ENCODE measurements around the gene PML.

Gene PML

DNA sequence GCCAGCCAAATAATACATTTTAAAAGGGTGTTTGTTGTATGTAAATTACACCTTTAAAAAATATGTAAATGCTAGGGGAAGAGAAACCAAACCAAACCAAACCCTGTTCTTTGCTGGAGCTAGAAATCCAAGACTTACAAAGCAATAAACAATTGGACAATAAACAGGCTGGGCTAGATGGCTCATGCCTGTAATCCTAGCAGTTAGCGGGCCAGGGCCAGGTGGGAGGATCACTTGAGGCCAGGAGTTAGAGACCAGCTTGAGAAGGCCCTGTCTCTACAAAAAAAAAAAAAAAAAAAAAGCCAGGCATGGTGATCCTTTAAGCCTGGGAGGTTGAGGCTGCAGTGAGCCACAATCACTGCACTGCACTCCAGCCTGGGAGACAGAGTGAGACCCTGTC is 14.9 kb upstream of the PML start:
- no peak for TF ChIP-seq CTCF (IDR thresholded peaks at IDR 0.05; ENCODE audit: insufficient read depth, low read depth, low read length, missing control alignments)
- H3K4me3 ChIP-seq (ENCODE audit: low read length), result no peak overlapping the region
- no peak for DNase-seq (ENCODE audit: low read depth)

DNA sequence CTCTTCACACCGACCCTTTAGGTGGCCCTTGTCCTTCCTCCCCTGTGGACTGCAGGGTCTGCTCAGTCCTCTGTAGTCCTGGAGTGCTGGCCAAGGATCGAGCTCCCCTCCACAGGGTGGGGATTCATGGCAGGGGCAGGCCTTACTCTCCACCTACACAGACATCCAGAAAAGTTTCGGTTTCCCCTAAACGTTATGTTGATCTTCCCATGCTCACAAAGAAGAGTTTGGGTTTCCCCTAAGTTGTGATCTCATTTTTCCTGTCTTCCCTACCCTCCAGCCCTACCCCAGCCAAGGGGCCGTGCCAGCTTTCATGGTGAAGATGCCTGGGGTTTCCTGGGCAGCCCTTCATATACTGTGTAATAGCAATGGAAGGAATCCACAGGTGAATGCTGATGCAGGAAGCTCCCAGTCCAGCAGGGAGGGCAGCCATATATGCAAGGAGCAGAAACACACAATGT is 12.7 kb upstream of the PML start:
- H3K4me3 ChIP-seq (ENCODE audit: low read length), result no peak overlapping the region
- no peak for TF ChIP-seq CTCF (IDR thresholded peaks at IDR 0.05; ENCODE audit: insufficient read depth, low read depth, low read length, missing control alignments)
- peak; percentile 71 for DNase-seq (ENCODE audit: low read depth)

DNA sequence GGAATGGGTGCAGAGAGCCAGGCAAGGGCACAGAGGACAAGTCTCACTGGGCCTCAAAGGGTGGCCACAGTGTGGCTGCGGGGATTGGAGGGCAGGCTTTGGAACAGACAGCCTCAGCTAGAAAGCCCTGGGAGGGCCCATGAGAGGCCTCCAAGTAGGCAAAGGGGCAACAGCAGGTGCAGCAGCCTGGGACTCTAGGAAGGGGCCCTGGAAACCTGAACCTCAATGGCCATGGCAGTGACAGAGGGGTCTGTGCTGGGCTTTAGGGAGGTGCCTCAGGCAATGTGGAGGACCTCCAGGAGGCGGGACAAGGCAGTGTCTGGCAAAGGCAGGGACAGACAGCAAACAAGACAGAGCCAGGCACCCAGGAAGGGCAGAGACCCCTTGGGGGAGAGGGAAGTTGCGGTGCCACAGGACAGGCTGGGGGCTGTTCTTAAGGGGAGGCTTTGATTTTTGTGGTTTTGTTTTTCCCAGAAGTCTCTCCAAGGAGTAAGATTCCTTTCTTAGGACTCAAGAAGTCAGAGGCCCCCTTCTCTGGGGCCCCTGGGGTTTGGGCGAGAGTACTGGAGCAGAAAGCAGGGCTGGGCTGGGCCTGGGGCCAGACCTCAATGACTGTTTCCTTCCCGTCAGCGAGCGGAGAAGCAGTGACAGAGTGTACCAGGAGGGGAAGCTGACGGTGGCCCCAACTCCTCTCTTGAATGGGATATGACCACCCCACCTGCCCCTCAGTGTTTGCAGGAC is 12.1 kb upstream of the PML start:
- peak; percentile 14 for TF ChIP-seq CTCF (IDR thresholded peaks at IDR 0.05; ENCODE audit: insufficient read depth, low read depth, low read length, missing control alignments)
- H3K4me3 ChIP-seq (ENCODE audit: low read length), result no peak overlapping the region
- peak; percentile 76 for DNase-seq (ENCODE audit: low read depth)

DNA sequence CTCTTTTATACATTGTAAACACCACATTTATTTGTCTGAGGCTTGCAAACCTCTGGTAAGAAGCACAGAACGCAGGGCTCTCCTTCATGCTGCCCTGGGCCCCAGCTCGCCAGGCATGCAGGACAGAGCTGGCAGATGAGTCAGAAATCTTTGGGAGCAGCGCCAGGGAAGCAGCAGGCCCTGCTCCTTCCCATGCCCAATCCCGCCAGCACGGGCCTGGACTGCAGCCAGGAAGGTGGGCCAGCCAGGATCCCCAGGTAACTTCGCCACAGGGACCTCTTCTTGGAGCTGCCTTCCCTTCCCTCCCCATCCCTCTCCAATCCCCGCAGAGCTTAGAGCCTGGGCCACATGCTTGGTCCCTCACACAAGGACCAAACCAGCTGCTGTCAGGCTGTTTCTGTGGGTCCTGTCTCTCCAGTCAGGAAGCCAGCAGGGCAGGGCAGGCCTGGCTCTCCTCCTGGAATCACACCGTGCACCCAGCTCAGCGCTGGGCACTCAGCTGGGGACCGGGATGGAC is 11.2 kb upstream of the PML start:
- H3K4me3 ChIP-seq (ENCODE audit: low read length), result no peak overlapping the region
- peak; percentile 90 for DNase-seq (ENCODE audit: low read depth)
- TF ChIP-seq CTCF (IDR thresholded peaks at IDR 0.05; ENCODE audit: insufficient read depth, low read depth, low read length, missing control alignments), result no peak

DNA sequence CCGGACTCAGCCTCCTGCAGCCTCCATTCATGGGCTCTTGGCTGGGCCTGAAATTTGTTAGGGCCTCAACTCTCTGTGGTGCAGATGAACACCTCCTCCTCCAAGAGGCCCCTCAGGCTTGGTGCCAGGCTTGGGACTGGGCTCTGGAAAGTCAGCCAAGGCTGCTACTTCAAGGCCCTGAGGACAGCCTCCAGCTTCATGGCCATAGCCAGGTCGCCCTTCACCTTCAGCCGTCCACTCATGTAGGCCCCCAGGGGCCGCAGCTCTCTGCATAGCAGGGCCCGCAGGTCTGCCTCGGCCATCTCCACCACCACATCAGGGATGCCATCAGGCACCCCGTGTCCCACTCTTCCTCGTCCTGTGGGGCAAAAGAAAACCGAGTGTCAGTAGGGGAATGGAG is 10.7 kb upstream of the PML start:
- DNase-seq (ENCODE audit: low read depth), result no peak
- H3K4me3 ChIP-seq (ENCODE audit: low read length), result no peak overlapping the region
- TF ChIP-seq CTCF (IDR thresholded peaks at IDR 0.05; ENCODE audit: insufficient read depth, low read depth, low read length, missing control alignments), result no peak

- DNase-seq (ENCODE audit: low read depth), result no peak
- TF ChIP-seq CTCF (IDR thresholded peaks at IDR 0.05; ENCODE audit: insufficient read depth, low read depth, low read length, missing control alignments), result no peak
- no peak overlapping the region for H3K4me3 ChIP-seq (ENCODE audit: low read length)
These were observed 10.1 kb upstream of the PML start for GRCh38 chr15:73984208-73984979.

All from epithelial cell of esophagus (primary cell).